Colon (tissue), 2 donors: ENCODE results near the gene CHDH.

Source experiments
- FAIRE-seq: peaks from 2 replicates; lab custom pipeline; 2012; peaks lifted over from hg19 to GRCh38; lab: Jason Lieb, UNC
- donor health status: control.
- donor health status: control.

Gene CHDH

DNA sequence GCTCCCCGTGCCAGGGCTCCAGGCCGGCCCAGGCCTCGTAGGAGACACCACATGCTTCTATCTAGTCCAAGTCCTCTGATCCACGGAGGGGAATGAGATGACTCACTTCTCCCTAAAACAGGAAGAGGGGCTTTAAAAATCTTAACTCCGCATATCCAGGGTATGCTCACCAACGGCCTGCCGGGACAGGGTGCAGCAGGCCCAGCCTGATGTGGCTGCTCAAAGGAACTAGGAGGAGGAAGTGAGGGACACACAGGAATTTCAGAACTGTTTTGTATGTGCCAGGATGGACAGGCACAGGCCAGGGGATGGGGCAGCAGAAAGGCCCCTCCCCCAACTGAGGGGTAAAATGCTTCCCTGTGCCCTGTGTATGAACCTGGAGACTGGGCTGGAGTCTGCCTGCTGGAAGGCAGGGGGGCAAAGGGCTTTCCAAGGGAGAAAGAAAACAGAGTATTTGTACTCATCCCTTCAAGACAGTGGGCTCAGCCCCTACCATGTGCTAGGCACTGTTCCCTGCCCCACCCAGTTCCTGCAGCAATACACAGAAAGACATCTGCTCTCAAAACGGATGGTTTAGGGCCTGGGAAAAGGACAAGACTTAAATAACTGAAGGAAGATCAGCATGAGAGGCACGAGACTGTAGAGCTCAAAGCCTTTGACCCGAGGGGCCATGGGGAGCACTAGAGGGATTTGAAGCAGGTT lies 22.1 kb downstream of the CHDH start:
- no peak for FAIRE-seq

DNA sequence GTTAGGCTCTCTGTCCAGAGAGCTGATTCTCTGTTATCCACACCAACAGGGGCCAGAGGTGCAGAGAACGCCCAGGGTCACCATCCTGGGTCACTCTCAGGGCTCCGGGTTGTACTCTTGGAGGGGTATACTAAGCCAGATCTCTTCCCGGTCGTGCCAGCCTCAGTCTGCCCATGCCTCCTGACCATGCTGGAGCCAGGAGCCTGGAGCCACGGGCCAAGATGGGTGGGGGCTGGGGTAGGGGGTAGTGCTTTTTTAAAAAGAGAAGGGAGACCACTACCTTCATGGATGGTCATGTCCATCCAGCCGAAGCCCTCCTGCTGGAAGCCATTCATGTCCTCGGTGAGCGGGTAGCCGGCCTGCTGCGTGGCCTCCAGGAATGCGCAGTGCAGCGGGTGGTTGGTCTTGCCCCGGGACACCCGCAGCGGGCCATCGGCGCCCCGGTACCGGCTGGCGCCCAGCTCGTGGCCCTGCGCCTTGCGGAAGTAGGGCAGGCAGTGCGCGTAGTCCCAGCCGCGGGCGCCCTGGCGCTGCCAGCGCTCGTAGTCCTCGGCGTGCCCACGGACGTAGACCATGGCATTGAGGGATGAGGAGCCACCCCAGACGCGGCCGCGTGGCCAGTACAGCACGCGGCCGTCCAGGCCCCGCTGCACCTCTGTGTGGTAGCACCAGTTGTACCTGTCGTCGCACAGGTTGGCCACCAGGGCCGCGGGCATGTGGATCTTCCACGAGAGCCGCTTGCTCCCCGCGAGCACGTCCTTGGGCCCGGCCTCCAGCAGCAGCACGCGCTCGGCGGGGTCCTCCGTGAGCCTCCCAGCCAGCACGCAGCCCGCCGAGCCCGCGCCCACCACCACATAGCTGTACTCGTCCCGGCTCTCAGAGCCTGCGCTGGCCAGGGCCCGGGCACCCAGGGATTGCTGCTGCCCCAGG lies 22.9 kb downstream of the CHDH start:
- FAIRE-seq = no peak

DNA sequence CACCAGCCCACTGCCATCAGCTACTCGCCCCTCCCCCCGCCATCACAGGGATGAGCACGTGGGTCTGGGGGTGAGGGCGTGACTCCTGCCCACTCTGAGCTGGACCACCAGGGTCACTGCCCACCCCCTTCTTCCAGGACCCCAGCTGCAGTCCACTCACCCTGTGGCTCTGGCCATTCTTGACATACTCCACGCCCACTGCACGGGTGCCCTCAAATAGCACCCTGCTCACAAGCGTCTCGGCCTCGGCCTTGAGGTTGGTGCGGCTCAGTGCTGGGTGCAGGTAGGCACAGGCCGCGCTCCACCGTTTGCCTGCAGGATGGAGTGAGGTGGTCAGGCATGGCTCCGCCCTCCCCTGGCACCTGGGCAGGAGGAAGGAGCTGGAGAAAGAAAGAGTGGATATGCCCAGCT lies 23.9 kb downstream of the CHDH start:
- FAIRE-seq = no peak

DNA sequence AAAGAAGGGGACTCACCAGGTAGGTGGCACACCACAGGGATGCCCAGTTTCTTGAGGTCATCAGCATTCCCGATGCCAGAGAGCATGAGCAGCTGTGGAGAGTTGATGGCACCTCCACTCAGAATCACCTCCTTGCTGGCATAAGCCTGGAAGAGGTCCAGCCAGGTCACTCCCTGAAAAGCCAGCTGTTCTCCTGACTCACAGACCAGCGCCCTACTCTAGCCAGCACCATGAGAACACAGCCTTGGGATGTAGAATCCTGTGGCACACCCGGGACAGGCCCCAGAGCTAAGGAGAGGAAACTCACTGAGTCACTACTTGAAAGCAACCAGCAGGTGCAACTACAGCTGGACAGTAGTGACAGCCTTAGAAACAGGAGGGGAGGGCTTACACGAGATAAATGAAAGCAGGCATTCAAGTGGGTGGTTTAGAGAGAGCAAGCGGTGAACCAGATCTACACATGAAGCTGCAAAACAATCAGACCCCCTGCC lies 24.5 kb downstream of the CHDH start:
- no peak for FAIRE-seq

DNA sequence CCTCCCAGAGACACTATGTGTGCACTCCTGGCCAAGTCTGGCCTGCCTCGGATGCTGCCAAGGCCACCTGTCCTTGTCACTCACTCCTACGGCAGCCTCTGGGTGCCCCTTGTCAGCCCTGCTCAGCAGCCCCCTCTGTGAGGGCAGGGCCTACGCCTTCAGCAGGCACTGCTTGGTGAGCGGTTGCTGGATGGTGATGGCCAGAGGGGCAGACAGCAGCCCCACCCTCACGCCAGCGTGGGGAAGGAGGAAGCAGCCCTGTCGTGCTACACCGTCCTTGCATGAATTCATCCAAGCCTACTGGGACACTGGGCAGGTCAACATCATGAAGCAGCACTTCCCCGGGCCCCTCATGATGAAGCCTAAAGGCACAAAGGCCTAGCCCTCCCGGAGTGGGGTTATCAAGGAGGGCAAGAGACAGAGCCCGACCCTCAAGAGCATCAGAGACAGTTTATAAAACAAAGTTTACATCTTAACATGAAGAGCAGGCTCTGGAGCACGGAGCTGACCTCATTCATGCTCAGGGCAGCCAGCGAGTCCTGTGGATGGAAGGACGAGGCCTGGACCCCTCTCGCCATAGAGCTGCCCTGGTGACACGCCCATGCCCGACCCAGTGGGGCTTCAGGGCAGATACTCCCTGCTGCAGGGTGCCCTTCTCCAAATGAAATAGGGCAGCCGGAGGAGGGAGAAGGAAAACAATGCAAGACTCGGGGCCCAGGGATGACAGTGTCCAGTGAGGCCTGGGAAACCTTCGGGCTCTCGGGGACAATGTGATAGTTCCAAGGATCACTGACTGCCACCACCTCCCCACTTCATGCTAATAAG lies 25.3 kb downstream of the CHDH start:
- no peak for FAIRE-seq

DNA sequence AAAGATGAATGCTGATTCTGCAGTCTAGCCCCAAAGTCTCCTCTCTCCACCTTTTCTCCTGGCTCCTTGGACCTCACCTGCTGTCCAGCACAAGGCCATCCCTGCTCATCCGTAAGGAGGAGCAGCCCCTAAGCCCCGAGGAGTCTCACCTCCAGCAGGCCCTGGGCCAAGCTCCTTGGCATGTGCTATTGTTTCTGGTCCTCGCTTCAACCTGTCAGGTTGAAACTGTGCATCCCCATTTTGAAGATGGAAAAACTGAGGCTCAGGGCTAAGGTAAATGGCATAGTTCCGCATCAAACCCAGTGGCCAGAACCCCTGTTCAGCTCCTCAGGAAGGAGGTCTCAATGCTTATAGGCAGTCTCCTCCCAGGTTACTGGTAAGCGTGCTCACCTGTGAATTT lies 26.1 kb downstream of the CHDH start:
- no peak for FAIRE-seq

DNA sequence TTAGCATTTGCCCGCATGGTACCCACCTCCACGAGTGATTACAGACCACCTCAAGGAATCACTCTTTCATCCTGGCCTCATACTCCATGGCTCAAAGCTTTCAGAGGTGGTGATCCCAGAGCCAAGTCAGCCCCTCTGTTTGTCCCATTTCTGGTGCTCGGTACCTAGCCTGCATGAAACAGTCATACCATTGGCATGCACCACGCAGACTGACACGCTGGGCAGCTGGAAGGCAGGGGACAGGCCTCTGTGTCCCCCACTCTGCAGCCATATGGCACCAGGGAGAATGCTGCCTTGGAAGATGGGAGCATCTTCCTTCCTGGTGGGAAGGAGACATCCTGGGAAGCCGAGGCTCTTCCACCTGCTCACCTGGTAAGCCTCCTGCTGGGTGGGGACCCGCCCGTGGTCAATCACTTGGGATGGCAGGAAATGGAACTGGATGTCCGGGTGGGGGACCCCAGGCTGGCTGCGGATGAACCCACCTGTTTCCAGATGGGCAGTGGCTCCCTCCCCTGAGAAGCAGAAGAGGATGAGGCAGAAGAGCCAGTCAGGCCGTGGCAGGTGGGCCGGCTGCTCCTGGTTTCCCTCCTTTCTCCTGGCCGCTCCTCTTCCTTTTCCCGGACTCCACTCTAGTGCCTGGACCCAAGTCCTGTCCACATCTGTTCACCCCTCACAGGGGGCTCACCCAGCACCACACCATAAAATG lies 26.9 kb downstream of the CHDH start:
- FAIRE-seq = no peak

DNA sequence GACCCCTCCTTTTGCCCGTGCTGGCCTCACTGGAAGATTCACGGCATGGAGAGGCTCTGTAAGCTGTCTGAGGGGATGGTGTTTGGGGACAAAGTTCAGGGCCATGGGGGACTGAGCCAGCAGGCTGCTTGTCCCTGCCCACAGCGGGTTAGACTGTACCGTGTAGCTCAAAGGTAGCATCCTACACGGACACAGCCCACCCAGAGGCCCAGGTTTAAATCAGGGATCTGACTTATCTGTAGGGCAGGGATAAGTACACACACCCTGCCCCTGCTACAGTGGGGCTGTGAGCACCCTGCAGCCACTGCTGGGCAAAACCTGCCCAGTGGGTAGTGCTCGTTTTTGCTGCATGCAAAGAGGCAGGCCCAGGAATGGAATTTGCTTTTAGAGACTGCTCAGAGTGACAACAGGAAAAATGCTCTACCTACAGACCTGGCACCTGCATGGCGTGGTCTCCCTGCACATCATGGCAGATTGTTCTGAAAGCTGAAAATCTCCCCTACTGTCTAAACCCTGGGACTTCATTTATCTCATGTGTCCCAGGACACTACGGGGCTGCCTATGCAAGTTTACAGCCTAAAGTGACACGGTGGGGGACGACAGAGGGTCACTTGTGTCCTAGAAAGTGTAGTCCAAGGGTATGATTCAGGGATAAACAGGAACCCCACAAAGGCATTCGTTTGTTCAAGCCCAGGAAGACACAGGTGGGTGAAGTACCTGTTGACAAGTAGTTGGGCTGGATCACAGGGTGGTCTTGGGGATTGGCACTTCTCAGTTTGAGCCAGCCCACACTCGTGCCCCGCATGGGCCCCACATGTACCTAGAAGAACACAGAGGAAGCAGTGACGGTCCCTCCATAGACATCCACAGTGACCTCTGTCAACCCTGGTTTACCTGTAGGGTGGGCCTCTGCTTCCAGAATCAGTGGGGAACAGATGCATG lies 27.7 kb downstream of the CHDH start:
- no peak for FAIRE-seq

DNA sequence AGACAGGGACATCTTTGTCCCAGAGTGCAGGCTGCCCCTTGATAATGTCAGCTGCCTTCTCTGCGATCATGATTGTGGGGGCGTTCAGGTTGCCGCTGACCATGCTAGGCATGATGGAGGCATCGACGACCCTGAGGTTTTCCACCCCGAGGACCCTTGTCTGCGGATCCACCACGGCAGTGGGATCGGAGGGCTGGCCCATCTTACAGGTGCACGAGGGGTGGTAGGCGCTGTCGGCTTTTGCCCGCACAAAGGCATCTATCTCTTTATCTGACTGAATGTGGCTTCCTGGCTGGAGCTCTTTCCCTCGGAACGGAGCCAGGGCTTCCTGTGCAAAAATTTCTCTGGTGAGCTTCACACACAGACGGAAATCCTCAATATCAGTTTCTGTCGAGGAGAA lies 28.4 kb downstream of the CHDH start:
- FAIRE-seq = no peak

DNA sequence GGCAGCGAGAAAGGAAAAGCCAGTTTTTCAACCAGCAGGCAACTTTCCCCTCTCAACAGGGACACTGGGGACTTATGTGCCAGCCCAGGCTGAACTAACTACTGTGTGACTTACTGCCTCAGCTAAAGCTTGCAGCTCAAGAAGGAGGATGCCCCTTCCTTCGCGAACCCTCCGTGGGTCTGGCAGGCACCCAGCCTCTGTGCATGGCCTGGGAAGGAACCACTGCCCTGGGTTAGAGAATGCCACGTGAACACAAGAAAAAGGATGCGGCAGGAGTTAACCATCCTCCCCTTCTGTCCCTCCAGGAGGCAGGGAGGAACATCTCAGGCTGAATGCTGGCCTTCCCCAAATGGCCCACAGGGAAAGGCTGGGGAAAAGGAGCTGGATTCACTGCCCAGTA lies 29.0 kb downstream of the CHDH start:
- no peak for FAIRE-seq

DNA sequence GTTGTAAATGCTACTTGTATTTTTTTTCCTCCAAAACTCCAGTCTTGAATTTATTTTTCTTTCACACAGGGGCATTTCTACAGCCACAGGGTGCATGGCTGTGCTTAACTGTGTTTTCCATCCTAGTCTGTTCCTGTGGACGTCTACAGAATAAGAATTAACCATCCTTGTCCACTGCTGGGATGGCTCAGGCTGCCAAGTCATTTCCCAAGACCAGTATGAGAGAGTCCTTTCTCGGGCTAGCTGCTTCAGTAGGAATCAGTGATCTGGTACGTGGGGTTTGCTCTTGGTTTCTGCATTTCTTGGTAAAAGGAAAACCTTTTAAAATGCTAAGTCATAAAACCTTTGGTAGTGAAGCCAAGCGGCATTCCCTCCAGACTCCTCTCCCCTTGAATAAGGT lies 29.8 kb downstream of the CHDH start:
- no peak for FAIRE-seq

DNA sequence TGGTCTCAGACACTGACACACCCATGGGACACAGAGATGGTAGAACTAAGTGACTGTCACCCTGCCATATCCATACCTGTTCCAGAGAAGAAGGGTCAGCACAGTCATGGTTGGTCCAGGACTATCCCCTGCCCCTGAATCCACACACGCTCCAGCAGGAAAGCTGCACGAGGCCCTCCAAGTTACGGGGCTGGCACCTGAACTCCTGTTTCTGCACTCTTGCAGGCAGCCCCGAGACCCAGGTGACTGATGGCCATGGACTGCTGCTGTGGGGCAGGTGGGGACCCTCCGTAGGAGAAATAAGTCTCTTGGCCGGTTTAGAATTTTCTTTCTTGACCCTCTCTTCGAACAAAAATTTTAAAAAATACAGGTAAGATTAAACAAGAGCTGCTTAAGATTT lies 30.6 kb downstream of the CHDH start:
- FAIRE-seq = no peak

DNA sequence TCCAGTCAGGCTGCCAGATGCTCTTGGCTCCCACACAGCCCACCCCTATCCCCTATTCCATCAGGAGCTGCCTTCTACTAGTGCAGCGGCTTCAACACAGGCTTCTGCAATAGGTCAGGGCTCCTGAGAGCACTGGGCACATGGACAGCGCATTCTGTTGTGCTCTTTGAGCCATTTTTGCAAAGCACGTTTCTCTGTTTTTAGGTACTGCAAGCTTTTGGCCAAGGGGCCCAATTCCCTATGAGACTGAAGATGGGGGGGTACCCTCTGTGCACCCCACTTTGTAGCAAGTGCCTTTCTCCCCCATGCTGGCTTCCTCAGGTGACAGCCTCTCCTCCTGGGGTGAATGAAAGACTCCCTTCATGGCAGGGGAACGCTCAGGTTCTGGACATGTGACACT lies 31.2 kb downstream of the CHDH start:
- FAIRE-seq = no peak

DNA sequence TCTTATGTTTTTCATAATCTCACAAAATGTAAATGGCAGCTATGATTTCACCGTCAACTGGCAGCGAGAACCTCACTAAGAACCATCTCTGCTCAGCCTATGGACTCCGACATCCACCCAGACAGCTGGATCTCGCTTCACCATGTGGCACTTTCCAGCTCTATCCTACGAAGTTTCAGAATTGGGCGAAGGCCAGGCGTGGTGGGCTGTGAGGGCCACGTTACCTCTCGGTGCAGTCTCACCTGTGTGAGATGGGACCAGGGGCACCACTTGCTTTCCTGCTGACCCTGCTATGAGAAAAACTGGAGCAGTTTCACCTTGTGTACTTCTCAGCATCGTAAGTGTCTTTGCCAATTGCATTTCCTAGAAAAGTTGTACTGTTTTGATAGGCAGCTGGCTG lies 32.3 kb downstream of the CHDH start:
- no peak for FAIRE-seq

DNA sequence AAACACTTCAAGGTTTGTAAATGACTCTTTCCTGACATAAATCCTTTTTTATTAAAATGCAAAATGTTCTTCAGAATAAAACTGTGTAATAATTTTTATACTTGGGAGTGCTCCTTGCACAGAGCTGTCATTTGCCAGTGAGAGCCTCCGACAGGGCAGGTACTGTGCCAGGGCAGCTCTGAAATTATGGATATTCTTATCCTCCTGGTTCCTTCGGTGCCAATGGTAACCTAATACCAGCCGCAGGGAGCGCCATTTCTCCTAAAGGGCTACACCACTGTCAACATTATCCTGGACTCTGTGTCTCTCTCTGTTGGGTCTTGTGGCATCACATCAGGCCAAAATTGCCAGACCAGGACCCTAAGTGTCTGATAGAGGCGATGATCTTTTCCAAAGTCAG lies 33.0 kb downstream of the CHDH start:
- FAIRE-seq = no peak

DNA sequence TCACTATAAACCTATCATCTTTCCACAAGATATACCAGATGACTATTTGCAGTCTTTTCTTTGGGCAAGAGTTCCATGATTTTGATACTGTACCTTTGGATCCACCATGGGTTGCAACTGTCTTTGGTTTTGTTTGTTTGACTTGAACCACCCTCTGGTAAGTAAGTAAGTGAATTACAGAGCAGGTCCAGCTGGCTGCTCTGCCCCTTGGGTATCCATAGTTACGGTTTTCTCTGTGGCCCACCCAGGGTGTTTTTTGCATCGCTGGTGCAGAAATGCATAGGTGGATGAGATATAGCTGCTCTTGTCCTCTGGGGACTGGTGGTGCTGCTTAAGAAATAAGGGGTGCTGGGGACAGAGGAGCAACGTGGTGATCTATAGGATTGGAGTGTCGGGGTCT lies 33.8 kb downstream of the CHDH start:
- no peak for FAIRE-seq

DNA sequence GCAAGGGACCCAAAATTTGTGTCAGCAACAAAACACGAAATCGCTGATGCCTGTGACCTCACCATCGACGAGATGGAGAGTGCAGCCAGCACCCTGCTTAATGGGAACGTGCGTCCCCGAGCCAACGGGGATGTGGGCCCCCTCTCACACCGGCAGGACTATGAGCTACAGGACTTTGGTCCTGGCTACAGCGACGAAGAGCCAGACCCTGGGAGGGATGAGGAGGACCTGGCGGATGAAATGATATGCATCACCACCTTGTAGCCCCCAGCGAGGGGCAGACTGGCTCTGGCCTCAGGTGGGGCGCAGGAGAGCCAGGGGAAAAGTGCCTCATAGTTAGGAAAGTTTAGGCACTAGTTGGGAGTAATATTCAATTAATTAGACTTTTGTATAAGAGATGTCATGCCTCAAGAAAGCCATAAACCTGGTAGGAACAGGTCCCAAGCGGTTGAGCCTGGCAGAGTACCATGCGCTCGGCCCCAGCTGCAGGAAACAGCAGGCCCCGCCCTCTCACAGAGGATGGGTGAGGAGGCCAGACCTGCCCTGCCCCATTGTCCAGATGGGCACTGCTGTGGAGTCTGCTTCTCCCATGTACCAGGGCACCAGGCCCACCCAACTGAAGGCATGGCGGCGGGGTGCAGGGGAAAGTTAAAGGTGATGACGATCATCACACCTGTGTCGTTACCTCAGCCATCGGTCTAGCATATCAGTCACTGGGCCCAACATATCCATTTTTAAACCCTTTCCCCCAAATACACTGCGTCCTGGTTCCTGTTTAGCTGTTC lies 34.9 kb downstream of the CHDH start:
- FAIRE-seq = no peak

DNA sequence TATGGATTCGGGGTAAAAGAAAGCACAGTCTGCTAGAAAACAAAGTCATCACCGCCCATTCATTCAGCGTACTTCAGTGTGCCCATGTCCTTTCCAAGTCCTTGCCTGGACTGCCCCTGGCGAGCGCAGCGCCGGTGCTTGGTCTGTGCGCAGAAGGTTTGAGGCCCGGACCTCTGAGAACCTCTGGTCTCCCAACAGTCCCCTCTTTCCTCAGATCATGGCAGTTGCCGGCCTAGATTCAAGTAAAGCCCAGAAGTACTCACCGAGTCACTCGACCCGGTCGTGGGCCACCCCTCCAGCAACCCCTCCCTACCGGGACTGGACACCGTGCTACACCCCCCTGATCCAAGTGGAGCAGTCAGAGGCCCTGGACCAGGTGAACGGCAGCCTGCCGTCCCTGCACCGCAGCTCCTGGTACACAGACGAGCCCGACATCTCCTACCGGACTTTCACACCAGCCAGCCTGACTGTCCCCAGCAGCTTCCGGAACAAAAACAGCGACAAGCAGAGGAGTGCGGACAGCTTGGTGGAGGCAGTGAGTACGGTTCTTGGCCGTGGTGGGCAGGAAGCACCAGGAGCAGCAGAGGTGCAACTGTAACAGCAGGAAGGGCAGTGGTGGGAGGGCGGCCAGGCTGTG lies 36.3 kb downstream of the CHDH start:
- FAIRE-seq = no peak

DNA sequence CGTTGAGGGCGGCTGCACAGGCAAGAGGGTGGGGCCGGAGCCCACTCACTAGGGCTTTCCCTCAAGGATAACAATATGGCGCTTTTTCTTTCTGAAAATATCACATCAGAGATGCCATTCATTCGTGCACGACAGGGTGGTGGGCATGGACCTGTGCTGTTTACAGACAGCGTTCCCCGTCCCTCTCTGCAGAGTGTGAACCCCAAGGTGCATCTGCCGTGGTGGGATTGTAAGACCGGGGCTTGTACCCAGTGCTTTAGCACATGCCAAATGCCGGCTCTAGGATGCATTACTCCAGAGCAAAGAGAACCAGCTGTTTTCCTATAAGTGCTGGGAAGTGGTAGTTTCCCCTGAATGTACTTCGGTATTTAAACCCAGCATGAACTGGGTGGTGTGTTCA lies 37.0 kb downstream of the CHDH start:
- FAIRE-seq = no peak

DNA sequence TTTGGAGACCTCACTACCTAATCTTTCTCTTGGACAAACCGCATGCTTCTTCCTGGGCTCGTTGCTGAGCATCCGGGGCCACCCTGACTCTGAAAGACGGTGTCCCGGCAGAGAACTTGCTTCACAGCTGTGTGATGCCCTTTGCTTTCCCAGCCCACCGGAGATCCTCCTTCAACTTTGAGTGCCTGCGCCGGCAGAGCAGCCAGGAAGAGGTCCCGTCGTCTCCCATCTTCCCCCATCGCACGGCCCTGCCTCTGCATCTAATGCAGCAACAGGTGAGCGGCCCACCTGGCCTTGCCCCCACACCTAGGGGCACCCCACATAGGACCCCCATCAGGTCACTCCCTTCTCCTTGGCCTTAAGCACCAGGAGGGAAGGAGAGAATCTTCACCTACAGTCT lies 37.7 kb downstream of the CHDH start:
- no peak for FAIRE-seq
